Right ventricle myocardium inferior (tissue), 1 donor: ENCODE results near the gene ZNF292. TPM values are rescaled to one million over a fixed set of nuclear protein-coding genes. Genes with fewer than 3 reads are reported as not detected.
"Not testable (repeated sequence)": the region's sequence is repeated elsewhere in the genome, so short reads cannot be mapped to it uniquely, and the experiment has no call there.

Experiments
- ATAC-seq: fragments of 200-7000 bp; cut with Tn5 transposase; one replicate; pipeline ENCODE4 v1.9.1; 2020; ENCODE audit warnings: mild to moderate bottlenecking, moderate library complexity
- DNase-seq: peaks from one replicate; pipeline ENCODE4 v3.0.0; 2021; ENCODE audit errors: missing footprints
- intact Hi-C: fragments of 100-400 bp; cut with DNase I; formaldehyde crosslinking; loops from one replicate; pipeline ENCODE4 v1.11.0; 2022
- long read RNA-seq: library from polyadenylated mRNA; unstranded; transcript quantifications from one replicate; pipeline ENCODE4 v2.0.0, GENCODE V29; 2021
- total RNA-seq: library from RNA; stranded (reverse); fragmentation: NEBNext Ultra II Directional; extraction: Animal tissue kit (Norgen Biotek cat#: 25700); gene quantifications from one replicate; pipeline ENCODE4 v1.2.1, GENCODE V29; 2021
- donor health status: DM: no; HTN: yes; CAD: no; lungs with severe emphysema.

The ZNF292 gene
- 35.0 TPM for total RNA-seq
- long read RNA-seq, result 0 reads

DNA sequence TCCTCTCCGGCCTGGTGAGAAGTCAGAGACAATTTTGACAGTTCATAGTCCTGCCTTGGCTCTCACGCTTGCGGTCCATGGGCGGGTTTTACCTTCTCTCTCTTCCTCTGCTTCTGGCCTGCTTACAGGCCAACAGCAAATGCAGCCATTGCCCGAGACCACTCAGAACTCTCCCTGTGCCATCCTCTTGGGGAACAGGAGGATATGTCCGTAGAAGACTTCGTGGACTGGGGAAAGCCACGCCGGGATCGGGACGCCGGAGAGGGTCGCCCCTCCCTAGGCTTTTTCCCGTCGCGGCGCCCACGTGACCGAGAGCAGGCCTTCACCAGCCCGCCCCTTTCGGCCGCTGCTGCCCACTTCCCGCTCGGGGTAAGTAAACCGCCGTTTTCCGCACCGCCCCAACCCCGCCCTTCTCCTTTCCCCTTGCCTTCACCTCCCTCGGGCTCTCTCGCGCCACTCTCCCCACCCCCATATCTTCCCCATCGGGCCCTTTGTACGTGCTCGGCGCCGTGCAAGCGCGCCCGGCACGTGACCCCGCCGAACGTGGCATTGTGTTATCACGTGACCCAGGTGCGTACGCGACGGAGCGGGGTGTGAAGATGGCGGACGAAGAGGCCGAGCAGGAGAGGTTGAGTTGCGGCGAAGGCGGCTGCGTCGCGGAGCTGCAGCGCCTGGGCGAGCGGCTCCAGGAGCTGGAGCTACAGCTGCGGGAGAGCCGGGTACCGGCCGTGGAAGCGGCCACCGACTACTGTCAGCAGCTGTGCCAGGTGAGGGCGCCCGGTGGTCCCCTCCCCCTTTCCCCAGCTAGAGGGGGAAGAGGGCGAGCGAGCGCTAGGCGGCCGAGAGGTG is at the start of gene ZNF292:
Gene ZNF292 (plus strand): TSS at position 573 of the 849 bp plus-strand sequence. CDS start 27 bp downstream, at position 600.
- DNase-seq (peak; percentile 99), ATAC-seq (peak; percentile 92)
- intact Hi-C loops, result loop anchor here (5.0 to 10.0 kb wide), 3 partner anchors 47 to 550 kb away; partner anchors contain the start of gene AKIRIN2

GRCh38 chr6:87105823-87106222 is 49.5 kb upstream of the ZNF292 start:
- ATAC-seq (no peak), DNase-seq (no peak)
- intact Hi-C loops, result no loop called here

DNA sequence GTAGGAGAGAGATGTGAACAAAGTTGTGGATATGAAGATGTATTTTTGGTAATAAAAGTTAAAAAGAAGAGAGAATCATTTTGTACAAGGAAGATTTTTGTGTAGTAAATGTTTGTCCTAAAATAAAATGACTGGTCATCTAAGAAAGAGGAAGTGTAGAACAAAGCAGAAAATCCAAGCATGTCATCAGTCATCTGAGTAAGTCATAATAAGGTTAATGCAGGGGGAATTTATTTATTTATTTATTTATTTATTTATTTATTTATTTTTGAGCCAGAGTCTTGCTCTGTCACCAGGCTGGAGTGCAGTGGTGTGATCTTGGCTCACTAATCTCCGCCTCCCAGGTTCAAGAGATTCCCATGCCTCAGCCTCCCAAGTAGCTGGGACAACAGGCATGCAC is 44.7 kb upstream of the ZNF292 start:
- ATAC-seq (no peak), DNase-seq (no peak)
- intact Hi-C loops, result no loop called here

- ATAC-seq (no peak), DNase-seq (no peak)
- intact Hi-C loops, result no loop called here
Observed at GRCh38 chr6:87115402-87116135, 39.8 kb upstream of the ZNF292 start.

DNA sequence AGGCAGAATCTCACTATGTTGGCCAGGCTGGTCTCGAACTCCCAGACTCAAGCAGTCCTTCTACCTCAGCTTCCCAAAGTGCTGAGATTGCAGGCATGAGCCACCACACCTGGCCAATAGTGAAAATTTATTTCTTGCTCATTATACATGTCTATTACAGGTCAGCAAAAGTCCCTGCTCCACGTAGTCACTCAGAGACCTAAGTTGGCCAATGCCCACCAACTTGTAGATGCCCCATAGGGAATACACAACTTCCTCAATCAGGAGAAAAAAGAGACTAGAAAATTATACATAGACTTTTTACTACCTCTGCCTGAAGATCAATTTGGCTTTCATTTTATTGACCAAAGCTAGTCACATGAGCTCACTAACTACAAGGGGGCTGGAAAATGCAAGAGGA is 38.4 kb upstream of the ZNF292 start:
- ATAC-seq (no peak), DNase-seq (no peak)
- intact Hi-C loops, result no loop called here

DNA sequence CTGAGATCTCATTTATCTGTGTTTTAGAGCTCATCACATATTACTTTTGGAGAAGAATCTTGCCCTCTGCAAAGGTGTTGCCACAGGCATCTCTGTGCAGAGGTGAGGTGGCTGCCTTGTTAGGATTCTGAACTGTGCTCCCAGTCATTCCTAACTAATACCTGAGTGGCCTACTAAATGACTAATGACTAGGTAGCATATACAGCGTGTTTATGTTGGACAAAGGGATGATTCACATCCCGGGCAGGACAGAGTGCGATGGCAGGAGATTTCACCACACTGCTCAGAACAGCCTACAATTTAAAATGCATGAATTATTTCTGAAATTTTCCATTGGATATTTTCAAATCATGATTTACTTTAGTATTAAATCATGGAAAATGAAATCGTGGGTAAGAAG is 37.3 kb upstream of the ZNF292 start:
- DNase-seq, result no peak
- intact Hi-C loops, result no loop called here
- no peak for ATAC-seq

- no peak for DNase-seq
- intact Hi-C loops, result no loop called here
- ATAC-seq, result no peak
Observed at GRCh38 chr6:87122477-87122876, 32.9 kb upstream of the ZNF292 start.

- no peak for DNase-seq
- intact Hi-C loops, result no loop called here
- ATAC-seq, result no peak
Observed at GRCh38 chr6:87124074-87124473, 31.3 kb upstream of the ZNF292 start.

- DNase-seq (no peak), ATAC-seq (no peak)
- intact Hi-C loops, result no loop called here
Observed at GRCh38 chr6:87126501-87126900, 28.9 kb upstream of the ZNF292 start.

- intact Hi-C loops, result no loop called here
- DNase-seq (no peak), ATAC-seq (no peak)
Observed at GRCh38 chr6:87127737-87128136, 27.6 kb upstream of the ZNF292 start.

- DNase-seq, result no peak
- ATAC-seq, result no peak
- intact Hi-C loops, result no loop called here
Observed at GRCh38 chr6:87136963-87137362, 18.4 kb upstream of the ZNF292 start.

DNA sequence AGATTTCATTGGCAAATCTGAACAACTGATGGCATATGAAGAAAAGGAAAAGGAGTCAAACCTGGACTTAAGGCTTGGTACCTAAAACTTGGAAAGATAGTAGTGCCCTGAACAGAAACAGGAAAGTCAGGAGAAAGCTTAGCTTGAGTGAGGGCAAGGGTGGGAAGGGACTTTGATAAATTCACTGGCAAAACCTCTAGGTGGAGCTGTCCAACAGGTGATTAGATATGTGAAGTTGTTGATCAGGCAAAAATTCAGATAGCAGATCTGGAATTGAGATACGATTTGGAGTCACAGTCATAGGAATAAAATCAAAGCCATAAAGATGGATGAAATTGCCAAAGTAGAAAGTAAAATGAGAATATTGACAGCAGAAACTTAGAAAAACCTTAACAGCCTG is 16.1 kb upstream of the ZNF292 start:
- no peak for DNase-seq
- intact Hi-C loops, result loop anchor here (2.0 kb wide), 1 partner anchor 106 kb away; no protein-coding TSS in a partner anchor

GRCh38 chr6:87139927-87140326 is 15.4 kb upstream of the ZNF292 start:
- not testable (repeated sequence) for DNase-seq, ATAC-seq
- intact Hi-C loops, result loop anchor here (2.0 kb wide), 1 partner anchor 105 kb away; no protein-coding TSS in a partner anchor

More for the DNA sequence above, 16.1 kb upstream of the ZNF292 start:
- no peak for ATAC-seq

GRCh38 chr6:87146363-87146762 is 9.0 kb upstream of the ZNF292 start:
- no peak for ATAC-seq
- intact Hi-C loops, result no loop called here

GRCh38 chr6:87150406-87150805 is 5.0 kb upstream of the ZNF292 start:
- DNase-seq, result no peak
- no peak for ATAC-seq
- intact Hi-C loops, result loop anchor here (10.0 kb wide), 1 partner anchor 554 kb away; the partner anchor contains the start of gene AKIRIN2

More at GRCh38 chr6:87146363-87146762, 9.0 kb upstream of the ZNF292 start:
- no peak for DNase-seq

- DNase-seq (no peak), ATAC-seq (no peak)
- intact Hi-C loops, result loop anchor here (10.0 kb wide), 1 partner anchor 553 kb away; the partner anchor contains the start of gene AKIRIN2
Observed at GRCh38 chr6:87151471-87151780, 3.9 kb upstream of the ZNF292 start.

- DNase-seq (peak; percentile 89), ATAC-seq (peak; percentile 52)
- intact Hi-C loops, result loop anchor here (2.0 to 10.0 kb wide), 2 partner anchors 321 to 553 kb away; partner anchors contain the start of genes AKIRIN2 and SLC35A1
Observed at GRCh38 chr6:87151781-87152525, 3.4 kb upstream of the ZNF292 start.

DNA sequence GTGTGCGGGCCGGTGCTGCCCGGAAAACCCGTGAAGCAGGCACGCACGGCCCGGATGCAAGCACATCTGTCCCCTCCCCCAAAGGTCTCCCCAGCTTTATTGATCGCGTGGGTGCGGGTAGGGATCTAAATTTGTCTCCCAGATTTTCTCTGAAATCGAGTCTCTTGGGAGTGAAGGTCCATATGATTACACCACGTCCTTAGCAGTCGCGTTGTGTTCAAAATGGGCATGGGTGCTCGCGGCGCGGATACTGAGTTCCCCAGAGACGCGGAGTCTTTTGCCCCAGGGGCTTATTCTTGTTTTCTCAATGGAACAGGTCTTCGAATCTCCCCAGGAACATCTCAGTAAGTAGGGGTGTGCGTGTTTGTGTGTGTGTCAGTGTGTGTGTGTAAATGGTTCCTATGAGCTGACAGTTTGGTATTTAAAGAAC is 2.8 kb upstream of the ZNF292 start:
- DNase-seq (no peak), ATAC-seq (no peak)
- intact Hi-C loops, result loop anchor here (2.0 to 10.0 kb wide), 2 partner anchors 320 to 552 kb away; partner anchors contain the start of genes AKIRIN2 and SLC35A1

DNA sequence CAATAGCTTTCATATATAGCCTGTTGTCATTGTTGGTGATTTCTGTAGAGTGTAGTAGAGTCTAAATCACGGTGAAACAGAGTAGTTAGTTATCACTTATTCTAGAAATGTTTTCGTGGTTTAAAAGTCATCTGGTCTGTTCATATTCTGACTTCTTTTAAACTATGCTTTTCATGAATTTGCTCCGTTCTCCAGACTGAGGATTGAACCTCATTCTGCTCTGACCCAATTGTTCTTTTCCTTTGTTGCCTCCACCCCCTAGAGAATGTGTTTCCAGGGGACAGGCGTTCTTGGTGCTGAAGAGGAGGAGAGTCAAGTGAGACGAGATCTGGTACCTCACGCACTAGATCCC is 748 bp upstream of the ZNF292 start:
- ATAC-seq (no peak), DNase-seq (no peak)
- intact Hi-C loops, result loop anchor here (10.0 kb wide), 1 partner anchor 550 kb away; the partner anchor contains the start of gene AKIRIN2
